GM19193 (cell line): ENCODE data around the gene MXD1.

Experiments
- POLR2A ChIP-seq: IDR thresholded peaks from 4 replicates; pipeline ENCODE4 v1.6.1; 2011; ENCODE audit not compliant: insufficient read depth, insufficient read length; ENCODE audit errors: extremely low read depth

Gene MXD1

GRCh38 chr2:69945441-69945840, 30.5 kb downstream of the MXD1 start:
- no peak for TF ChIP-seq POLR2A

GRCh38 chr2:69945941-69946340, 31.0 kb downstream of the MXD1 start:
- TF ChIP-seq POLR2A, result no peak

- no peak for TF ChIP-seq POLR2A
Observed at GRCh38 chr2:69946351-69947324, 31.7 kb downstream of the MXD1 start.

- TF ChIP-seq POLR2A, result no peak
Observed at GRCh38 chr2:69947325-69947931, 32.5 kb downstream of the MXD1 start.

GRCh38 chr2:69948032-69948962, 33.4 kb downstream of the MXD1 start:
- TF ChIP-seq POLR2A, result no peak

DNA sequence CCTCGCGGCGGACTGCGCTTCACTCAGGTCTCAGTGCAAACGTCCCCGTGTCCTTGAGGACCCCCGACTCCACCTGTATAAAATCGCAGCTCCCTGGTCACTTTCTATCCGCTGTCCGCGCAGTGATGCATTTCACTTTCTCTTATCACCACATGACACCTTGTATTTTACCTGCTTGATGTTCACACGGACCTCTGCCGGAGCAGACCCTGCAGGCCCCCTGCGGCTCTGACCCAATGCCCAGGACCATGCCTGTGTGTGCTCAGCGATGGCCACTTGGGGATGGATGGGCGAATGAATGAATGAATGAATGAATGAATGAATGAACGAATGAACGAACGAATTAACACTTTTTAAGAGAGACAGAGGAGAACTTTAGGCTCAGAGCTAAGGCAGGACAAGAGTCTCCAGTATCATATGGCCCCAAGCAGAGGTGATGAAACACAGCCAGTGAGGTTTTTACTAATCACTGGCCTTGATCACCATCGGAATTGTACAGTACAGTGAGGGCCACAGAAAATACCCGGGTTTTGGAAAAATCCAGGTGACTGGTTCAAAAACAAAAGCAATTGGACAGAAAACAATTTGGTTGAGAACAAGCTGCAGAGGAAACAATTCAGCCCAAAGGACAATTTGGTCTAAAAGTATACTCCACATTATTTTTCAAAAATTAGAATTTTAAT, 34.2 kb downstream of the MXD1 start:
- TF ChIP-seq POLR2A, result no peak

GRCh38 chr2:69950241-69950640, 35.3 kb downstream of the MXD1 start:
- TF ChIP-seq POLR2A, result no peak

DNA sequence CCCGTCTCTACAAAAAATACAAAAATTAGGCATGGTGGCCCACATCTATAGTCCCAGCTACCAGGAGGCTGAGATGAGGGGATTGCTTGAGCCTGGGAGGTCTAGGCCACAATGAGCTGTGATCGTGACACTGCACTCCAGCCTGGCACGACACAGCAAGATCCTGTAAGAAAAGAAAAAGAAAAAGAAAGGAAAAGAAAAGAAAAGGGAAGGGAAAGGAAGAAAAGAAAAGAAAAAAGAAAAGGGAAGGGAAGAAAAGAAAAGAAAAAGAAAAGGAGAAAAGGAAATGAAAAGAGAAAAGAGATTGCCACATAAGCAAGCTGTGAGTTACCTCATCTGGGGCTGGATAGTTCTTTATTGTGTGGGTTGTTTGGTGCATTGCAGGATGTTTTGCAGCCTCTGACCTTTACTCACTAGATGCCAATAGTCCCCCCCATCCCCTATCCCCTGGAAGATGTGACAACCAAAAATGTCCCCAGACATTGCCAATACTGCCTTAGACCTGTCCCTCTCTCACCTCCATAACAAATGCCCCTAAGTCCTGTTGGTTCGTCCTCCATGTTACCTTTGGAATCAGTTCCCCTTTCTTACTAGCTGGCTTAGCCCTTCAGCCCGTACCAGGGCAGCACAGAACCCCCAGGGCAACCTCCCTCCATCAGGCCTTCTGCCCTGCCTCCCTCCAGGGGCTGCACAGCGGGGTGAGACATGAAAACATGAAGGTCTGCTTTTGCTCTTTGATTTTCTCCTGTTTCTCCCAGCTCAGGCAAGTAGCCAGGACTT, 37.6 kb downstream of the MXD1 start:
- TF ChIP-seq POLR2A, result no peak

- TF ChIP-seq POLR2A, result no peak
Observed at GRCh38 chr2:69954084-69954483, 39.2 kb downstream of the MXD1 start.

DNA sequence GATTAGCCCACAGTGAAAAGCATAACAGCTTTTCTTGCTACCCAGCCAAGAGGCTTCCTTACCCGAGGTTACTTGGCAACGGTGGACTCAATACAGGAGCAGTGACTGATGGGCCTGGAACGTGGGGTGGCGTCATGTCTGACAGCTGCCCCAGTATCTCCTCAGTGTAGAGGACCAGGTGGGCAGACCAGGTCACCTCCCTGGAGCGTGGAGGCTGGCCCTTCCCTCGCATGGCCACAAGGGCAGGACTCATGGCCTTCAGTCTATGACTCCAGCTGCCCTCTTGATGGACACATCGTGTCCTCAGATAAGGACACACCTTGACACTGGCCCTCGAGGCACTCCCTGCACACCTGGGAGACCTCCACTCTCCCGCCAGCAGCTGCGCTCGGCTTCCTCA, 40.1 kb downstream of the MXD1 start:
- TF ChIP-seq POLR2A, result no peak

- no peak for TF ChIP-seq POLR2A
Observed at GRCh38 chr2:69956475-69956979, 41.6 kb downstream of the MXD1 start.

DNA sequence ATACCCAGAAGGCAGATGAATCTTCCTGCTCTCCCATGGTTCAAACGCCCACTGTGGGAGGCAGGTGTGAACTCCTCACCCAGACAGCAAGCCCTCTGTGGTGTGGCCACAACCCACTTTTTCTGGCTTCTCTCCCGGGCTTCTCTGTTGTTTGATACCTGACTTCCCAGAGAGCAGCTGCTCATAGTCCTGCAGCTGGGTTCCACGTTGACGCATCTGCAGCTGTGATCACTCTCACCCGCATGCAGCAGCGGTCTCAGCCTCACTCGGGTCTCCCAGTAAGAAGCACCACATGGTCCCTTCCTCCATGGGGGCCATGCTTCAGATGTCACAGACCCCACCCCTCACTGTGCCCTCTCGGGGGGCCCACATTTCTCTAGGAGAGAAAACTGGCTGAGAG, 43.1 kb downstream of the MXD1 start:
- no peak for TF ChIP-seq POLR2A

DNA sequence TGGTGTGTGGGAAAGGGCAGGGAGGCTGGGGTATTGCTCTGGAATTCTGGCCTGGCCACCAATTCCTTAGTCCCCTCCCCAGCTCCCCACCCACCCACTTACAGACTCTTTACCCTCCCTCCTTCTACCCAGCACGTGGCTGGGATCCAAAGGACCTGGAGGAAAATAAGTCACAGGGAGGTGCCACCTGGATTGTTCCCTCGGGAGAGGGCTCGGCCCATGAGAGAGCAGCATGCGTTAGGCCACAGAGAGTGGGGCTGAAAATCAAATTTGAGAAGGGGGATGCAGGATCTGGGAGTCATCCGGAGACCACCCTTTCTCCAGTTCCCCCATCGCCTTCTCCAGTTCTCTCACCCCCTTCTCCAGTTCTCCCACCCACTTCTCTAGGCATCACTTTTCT, 43.6 kb downstream of the MXD1 start:
- TF ChIP-seq POLR2A, result no peak

DNA sequence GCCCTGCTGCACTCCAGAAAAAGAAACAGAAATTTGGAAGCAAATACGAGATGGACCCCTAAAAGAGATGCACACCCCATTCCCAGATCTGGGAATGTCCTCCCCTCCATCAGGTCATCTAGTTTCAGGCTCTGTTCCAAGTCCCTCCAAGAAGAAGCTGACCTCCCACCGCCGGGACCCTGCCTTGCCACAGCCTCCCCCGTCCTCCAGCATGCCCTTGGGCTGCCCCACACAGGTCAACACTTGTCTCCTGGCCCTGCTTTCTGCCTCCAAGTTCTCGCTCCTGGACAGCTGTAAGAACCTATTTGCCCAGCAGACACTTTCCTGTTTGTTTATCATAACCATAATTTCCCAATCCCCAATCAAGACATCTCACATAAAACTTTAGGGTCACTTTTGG, 44.5 kb downstream of the MXD1 start:
- TF ChIP-seq POLR2A, result no peak

DNA sequence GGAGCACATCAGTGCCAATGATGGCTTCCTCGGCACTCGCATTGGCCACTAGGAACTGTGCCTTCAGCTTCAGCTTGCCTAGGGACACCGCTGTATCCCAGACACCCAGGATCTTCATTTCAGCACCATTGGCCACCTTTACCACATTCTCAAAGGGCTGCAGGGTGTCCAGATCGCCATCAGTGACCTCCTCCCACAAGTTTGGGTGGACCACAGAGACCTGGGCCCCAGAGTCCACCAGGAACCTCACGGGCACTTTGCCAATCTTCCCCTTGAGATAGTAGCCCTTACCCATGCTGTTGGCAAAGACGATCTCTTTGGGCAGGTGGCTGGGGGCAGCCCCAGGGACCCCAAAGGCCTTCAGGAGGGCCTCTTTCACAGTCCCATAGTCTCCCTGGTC, 45.9 kb downstream of the MXD1 start:
- TF ChIP-seq POLR2A, result no peak
